WI38 (cell line): ENCODE results near the gene MBLAC1.

Experiments
- H3K4me3 ChIP-seq: 2 replicates; pipeline ENCODE4 v1.5.1; 2011; ENCODE audit warnings: low read depth, mild to moderate bottlenecking, control low read depth, low read length
- CTCF ChIP-seq: IDR thresholded peaks from 2 replicates; pipeline ENCODE4 v1.5.1; 2012; ENCODE audit warnings: low read depth, mild to moderate bottlenecking, control low read depth, low read length

MBLAC1 gene

GRCh38 chr7:100099452-100099851, 27.3 kb upstream of the MBLAC1 start:
- H3K4me3 ChIP-seq, result peak overlapping the region; percentile 78
- TF ChIP-seq CTCF, result no peak

DNA sequence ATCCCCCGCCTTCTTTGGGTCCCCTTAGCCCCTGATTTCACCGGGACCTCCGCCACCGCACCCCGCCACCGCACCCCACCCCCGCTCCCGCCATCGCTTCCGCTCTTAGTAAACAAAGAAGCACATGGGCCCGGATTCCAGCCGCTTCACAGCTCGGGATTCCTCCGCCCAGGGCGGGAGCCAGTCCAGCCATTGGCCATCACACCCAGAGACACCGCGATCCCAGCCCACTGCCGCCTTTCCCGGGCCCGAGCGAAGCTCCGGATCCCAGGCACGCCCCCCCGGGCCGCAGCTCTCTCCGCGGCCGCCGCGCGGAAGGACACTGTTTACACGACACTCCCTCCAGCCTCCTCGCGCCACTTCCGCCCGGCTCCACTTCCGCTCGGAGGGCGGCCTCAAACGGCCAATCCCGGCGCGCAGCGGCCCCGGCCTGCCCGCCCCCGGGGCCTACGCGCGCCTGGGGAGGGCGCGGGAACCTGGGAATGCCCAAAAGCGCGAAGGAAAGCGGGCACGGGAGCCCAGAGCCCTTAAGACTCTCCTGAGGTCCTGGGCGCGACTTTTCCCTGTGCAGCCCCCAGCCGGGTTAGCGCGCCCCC, 26.2 kb upstream of the MBLAC1 start:
- H3K4me3 ChIP-seq, result peak overlapping the region; percentile 78
- TF ChIP-seq CTCF, result no peak

DNA sequence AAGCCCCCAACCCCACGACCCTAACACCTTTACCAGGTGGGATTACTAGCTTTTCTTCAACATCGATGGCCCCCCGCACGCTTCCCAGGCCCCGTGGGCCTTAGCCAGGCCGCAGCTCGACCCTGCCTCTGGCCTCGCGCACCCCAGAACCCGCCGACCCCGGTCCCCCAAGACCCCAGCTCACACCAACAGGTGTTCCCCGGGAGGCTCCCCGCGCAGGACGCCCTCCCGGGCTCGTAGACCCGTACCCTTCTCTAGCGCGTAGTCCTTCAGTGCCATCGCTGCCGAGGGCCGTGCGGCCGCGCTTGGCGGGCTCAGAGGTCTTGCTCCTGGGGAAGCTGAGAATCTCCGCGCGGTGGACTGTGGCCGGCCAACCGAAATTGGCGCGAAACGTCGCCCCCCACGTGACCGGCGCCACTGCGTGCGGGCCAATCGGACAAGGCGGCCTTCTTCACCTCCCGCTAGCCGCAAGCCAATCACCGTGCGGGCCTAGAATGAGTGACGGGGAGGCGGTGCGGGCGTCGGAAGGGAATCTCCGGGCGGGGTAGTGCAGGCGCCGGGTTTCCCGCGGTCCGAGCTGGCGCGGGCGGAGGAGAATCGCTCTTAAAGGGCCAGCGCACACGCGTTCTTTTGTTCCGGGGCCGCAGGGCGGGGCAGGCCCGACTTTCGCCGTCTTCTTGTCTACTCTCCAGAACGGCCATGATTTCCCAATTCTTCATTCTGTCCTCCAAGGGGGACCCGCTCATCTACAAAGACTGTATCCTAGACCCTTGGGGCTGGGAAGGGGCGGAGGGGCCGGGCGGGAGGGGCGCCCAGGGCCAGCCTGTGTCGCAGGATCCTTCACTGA, 25.5 kb upstream of the MBLAC1 start, which contains the start of the genes AP4M1 and MCM7:
AP4M1 (plus strand) TSS at position 628 of the 847 bp plus-strand sequence; CDS start at position 700, 72 bp downstream.
MCM7 (minus strand) TSS at position 382 of the 847 bp plus-strand sequence; CDS start at position 279, 103 bp downstream.
- no peak for TF ChIP-seq CTCF
- H3K4me3 ChIP-seq, result peak within 1 kb of the TSS; percentile 78

GRCh38 chr7:100102950-100103840, 23.6 kb upstream of the MBLAC1 start:
- TF ChIP-seq CTCF, result no peak
- no peak overlapping the region for H3K4me3 ChIP-seq

GRCh38 chr7:100105534-100105933, 21.2 kb upstream of the MBLAC1 start:
- TF ChIP-seq CTCF, result no peak
- no peak overlapping the region for H3K4me3 ChIP-seq

DNA sequence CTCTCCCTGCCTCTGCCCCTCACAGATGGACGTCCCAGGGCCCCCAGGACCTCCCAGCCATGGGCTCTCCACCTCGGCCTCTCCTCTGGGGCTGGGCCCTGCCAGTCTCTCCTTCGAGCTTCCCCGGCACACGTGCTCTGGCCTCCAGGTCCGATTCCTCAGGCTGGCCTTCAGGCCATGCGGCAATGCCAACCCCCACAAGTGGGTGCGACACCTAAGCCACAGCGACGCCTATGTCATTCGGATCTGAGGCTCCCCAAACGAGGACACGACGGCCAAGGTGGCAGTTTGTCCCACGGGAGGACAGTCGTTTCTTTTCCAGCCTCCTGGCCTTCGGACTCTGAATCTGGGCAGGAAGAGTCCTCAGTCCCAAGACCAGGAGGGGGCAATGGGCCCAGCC, 20.1 kb upstream of the MBLAC1 start:
- H3K4me3 ChIP-seq, result no peak overlapping the region
- TF ChIP-seq CTCF, result no peak
